NOMO-1 (cell line): Measurements from ENCODE around the gene TNFRSF4.
A peak's percentile ranks its signal among the peaks of the same experiment; 100 is the strongest.
"Not testable (repeated sequence)": the region's sequence is repeated elsewhere in the genome, so short reads cannot be mapped to it uniquely, and the experiment has no call there.

Experiments used
- DNase-seq, 2 experiments: peaks; one replicate each; lab custom pipeline; 2025; ENCODE audit not compliant: unreplicated experiment in 2 of 2; lab: John Stamatoyannopoulos, UW

Gene TNFRSF4

DNA sequence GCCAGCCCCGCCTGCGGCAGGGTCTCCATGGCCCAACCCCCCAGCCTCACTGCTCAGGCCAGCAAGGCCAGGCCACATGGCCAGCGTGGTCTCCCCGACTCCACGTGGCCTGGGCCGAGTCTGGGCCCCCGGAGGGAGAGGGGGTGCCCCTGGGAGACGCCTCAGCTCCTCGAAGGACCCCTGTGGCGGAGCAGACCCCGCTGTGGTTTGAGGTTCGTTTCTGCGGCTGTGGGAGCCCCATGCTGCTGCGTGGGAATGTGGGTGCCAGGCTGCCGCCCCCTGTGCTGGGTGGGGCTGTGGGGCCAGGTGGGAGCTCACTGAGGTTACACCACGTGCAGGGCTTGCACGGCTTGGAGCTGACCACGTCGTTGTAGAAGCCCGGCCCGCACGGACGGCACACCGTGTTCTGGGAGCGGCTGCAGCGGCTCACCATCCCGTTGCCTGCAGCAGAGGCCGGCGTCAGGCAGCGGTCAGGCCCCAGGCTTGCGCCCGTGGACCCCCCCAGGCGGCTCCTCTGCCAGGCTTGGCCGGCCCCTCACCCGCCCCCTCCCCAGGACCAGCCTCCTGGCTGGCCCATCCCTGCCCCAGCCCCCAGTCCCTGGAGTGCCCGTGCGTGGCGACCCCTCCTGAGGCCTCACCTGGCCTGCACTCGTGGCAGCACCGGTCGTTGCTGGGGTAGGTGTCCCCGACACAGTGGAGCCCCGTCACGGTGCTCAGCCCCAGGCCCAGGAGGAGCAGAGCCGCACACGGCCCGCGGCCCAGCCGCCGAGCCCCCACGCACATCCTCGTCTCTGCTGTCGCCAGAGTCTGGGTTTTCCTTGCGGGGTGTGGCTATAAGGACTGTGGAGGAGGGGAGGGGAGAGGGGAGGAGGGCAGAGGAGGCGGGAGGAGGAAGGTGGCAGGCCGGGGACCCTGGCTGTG, at the start of gene TNFRSF4:
Gene TNFRSF4 (minus strand): TSS at position 809 of the 921 bp plus-strand sequence. CDS start 26 bp downstream, at position 783.
- no peak for DNase-seq

DNA sequence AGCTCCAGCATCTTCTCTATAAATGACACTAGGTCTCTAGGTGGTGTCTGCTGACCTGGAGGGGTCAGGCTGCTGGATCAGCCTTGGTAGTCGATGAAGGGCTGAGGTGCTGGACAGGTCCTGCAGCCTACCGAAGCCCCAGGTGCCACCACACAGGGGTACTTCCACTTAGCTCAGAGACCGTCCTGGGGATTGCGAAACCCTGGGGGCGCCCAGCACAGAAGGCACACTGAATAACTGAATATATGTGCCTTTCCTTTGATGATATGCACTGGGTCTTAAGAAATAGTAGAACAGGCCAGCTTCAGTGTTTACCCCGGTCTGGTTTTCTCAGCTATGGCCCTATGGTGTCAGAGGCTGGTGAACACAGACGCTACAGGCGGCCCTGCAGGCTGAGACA, 48.8 kb upstream of the TNFRSF4 start:
- no peak for DNase-seq

DNA sequence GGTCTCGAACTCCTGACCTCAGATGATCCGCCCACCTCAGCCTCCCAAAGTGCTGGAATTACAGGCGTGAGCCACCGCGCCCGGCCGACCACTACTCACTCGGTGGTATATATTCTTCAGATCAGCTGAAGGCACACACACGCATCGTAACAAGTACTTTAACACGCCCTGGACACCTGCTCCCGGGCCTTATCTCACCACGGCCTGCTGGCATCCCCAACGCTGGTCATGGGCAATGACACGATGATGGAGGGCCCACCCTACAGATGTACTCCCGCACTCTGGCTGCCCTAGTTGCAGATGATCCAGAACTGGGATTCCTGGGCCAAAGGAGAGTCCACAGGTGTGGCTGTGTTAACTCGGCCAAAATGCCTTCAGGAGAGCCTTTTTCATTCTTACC, 48.1 kb upstream of the TNFRSF4 start:
- DNase-seq: no peak

DNA sequence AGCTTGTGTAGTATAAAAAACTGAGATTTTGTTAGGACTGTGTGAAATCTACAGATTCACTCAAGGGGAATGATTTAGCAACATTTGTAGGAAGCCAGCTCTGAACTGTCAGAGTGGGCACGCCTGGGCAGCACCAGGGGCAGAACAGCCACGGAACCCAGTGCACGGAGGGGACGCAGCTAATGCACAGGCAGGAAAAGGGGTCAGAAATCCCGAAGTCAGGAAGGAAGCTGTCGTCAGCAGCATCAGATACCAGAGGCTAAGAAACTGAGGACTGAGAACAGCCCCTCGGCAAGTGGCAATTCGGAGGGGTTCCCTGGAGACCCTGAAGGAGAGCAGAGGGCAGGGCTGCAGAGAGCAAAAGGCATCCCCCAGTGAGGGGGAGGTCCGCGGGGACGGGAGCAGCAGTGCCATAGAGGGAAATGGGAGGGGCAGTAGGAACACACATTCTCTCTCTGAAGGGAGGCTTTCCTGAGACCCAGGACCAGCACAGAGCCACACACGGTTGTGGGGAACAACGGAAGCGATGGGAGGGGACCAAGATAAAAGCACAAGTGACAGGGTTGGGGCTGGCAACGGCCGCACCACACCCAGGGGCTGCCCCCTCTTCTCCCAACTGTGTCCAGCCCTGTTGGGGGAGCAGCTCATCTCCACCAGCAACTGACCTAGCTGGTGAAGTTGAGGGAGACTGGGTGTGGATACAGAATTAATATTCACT, 47.0 kb upstream of the TNFRSF4 start:
- DNase-seq: no peak

DNA sequence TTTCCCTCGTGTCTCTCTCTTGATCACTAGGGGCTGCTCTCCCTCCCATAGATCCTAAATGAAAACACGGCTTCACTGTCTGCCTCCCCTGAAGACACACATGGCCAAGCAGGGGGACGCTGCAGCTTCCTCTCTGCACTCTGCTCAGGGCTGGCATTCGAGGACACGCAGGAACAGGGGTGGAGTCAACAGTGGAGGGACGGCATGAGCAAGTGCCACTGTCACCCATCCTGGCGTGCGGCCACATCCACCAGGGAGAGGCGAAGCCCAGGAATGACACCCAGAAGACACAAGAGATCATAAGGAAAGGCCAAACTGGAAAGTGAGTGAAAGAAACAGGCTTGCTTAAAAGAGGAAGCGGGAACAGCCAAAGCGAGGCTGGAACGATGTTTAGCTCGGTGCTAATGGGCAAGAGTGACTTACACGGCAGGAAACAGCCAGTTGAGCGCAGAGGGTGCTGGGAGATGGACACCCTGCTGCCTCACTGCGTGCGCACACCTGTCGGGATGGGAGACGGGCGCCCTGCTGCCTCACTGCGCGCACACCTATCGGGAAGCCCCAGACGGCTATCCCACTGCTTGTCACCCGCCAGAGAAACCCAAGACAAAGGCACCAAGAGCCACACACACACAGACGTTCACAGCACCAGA, 46.1 kb upstream of the TNFRSF4 start:
- peak; percentile 70 to 78 for DNase-seq

DNA sequence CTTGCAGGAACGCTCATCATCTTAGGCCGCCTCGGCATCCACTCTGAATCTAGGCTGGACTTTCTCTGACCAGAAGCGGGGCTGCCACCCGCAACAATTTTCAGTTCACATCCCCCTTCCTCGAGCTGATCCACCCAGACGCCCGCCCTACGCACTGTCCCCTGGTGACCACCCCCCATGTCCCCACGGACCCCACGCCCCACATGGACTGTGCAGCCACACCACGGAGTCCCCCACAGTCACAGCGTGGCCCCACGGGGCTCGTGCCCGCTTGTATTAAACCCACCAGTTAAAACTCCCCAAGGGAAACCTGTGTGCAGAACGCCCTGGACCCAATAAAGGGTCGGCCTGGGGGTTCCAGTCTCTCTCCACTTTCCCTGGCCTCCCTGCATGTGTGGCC, 45.6 kb upstream of the TNFRSF4 start:
- DNase-seq: no peak

GRCh38 chr1:1259119-1259488, 45.2 kb upstream of the TNFRSF4 start:
- DNase-seq: no peak

- no peak for DNase-seq
Measured at GRCh38 chr1:1256956-1257871, 43.3 kb upstream of the TNFRSF4 start.

- no peak for DNase-seq
Measured at GRCh38 chr1:1255611-1256010, 41.7 kb upstream of the TNFRSF4 start.

GRCh38 chr1:1255078-1255477, 41.1 kb upstream of the TNFRSF4 start:
- DNase-seq: no peak

- DNase-seq: no peak
Measured at GRCh38 chr1:1254667-1254998, 40.7 kb upstream of the TNFRSF4 start.

DNA sequence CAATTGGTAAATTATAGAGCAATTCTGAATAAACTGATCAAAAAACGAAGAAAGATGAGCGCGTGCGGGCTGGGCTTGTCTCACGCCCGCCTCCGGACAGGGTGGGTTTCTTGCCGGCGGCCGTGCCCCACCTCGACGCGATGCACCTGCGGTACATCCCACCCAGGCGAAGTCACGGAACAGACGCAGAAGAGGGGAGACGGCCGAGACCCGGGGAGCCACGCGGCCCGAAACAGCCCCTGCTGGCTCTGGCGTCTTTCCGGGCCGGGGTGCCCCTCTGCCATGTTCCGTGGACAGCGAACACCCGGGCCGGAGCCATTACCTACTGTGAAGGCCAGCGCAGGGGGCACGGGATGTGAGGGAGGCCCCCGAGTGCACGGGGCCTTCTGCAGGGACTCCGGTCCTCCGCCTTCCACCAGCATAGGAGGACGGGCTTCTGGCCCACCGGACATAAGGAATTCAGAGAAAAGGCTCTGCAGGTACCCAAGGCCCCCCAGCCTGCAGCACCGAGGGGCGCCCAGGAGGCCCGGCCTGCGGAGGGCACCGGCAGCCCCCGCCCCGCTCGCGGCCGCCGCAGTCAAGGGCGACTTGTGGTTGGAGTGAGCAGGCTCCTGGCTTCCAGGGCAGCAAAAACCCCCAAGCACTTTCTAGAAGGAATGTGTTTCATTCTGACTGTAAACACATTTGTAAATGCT, 40.2 kb upstream of the TNFRSF4 start:
- no peak for DNase-seq

DNA sequence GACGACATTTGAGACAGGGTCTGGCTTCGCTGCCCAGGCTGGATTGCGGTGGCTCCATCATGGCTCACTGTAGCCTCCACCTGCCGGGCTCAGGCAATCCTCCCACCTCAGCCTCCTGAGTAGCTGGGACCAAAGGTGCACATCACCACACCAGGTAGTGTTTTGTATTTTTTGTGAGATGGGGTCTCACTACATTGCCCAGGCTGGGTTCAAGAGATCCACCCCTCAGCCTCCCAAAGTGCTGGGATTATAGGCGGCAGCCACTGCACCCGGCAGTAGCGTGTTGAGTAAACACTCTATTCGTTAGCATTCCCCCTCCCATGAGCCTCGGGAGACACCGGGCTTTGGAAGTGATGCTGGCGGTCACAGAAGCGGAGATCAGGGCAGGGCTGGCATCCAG, 39.4 kb upstream of the TNFRSF4 start:
- no peak for DNase-seq

- DNase-seq: no peak
Measured at GRCh38 chr1:1250786-1251284, 36.9 kb upstream of the TNFRSF4 start.

DNA sequence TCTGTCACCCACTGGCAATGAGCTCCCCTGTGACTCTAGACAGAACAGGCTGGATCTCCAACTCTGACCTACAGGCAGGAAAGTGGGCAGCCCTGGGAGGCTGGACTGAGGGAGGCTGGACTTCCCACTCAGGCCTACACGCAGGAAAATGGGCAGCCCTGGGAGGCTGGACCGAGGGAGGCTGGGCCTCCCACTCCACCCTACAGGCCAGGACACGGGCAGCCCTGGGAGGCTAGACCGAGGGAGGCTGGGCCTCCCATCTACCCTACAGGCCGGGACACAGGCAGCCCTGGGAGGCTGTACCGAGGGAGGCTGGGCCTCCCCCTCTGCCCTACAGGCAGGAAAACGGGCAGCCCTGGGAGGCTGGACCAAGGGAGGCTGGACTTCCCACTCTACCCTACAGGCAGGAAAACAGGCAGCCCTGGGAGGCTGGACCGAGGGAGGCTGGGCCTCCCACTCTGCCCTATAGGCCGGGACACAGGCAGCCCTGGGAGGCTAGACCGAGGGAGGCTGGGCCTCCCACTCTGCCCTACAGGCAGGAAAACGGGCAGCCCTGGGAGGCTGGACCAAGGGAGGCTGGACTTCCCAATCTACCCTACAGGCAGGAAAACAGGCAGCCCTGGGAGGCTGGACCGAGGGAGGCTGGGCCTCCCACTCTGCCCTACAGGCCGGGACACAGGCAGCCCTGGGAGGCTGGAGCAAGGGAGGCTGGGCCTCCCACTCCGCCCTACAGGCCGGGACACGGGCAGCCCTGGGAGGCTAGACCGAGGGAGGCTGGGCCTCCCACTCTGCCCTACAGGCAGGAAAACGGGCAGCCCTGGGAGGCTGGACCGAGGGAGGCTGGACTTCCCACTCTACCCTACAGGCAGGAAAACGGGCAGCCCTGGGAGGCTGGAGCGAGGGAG, 34.3 kb upstream of the TNFRSF4 start:
- DNase-seq: not testable (repeated sequence)

GRCh38 chr1:1247341-1247913, 33.5 kb upstream of the TNFRSF4 start:
- no peak for DNase-seq

DNA sequence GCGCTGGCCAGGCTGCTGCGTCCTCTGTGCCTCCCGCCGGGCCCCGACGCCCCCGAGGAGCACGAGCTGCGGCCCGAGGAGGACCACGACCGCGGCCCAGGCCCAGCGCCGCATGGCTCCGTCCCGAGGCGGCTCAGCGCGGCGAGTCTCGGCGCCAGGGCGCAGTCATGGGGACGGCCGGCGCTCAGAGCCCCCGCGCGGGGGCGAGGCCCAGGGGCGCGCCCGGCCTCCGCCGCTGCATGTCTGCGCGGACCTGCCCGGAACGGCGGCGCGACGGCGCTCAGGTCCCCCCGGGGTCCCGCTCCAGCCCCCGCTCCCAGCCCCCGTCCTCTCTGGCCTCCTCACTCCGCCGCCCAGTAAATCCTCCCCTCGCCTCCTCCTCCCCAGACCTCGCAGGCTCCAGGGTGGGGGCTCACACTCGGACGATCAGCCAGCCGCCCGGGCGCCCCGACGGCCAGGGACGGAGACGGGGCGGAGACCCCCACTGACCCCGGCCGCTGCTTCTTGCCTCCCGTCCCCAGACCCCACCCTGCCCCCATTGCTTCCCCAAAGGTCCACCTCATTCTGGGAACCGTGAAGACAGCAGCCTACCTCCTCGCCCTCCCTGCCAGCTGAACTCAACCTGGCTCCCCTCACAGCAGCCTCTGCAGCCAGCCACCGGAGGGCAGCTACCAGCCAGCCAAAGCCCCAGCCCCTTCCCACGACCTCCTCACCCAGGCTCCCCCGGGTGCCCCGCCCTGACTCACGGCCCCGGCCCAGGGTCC, 32.8 kb upstream of the TNFRSF4 start, which contains the start of gene C1QTNF12:
Gene C1QTNF12 (minus strand): TSS at position 146 of the 764 bp plus-strand sequence. CDS start 32 bp downstream, at position 114.
- DNase-seq: no peak
